ENCODE results near the gene MRPL28. TPM values are rescaled to one million over a fixed set of nuclear protein-coding genes. Genes with fewer than 3 reads are reported as not detected.

MRPL28 gene
- total RNA-seq, 1 donor from 2014 or later, result 47.8 TPM

- intact Hi-C loops (cut with DNase I), result no loop called here
These were observed 16.0 kb downstream of the MRPL28 start for GRCh38 chr16:354291-354881.

GRCh38 chr16:353404-354290 is 16.7 kb downstream of the MRPL28 start:
- TF ChIP-seq CTCF (IDR thresholded peaks at IDR 0.05), result no peak
- Histone ChIP-seq H3K4me1 (peaks cover 12% of the 10 kb centered on the region in 2 donors), H3K36me3 (no peaks in the 10 kb centered on the region), H3K4me3 (peak overlapping the region; percentile 93 to 96), H3K9me3 (no peaks in the 10 kb centered on the region), H3K27me3 (no peaks in the 10 kb centered on the region), H3K27ac (peak overlapping the region; percentile 70 to 83)
- intact Hi-C loops (cut with DNase I), result loop anchor here (1.0 to 2.0 kb wide), 5 partner anchors 17 to 236 kb away; partner anchors contain the start of genes FAM234A, MRPL28 and PGAP6
- DNase-seq (ENCODE audit: low spot score in 2 of 2), result no peak

More at GRCh38 chr16:354291-354881, 16.0 kb downstream of the MRPL28 start:
- Histone ChIP-seq H3K27me3 (no peaks in the 10 kb centered on the region), H3K36me3 (no peaks in the 10 kb centered on the region), H3K9me3 (no peaks in the 10 kb centered on the region), H3K4me1 (peaks cover 12% of the 10 kb centered on the region in 2 donors), H3K27ac (no peak overlapping the region), H3K4me3 (no peak overlapping the region)
- DNase-seq (ENCODE audit: low spot score in 2 of 2), result no peak
- TF ChIP-seq CTCF (IDR thresholded peaks at IDR 0.05), result no peak

GRCh38 chr16:352547-353403 is 17.6 kb downstream of the MRPL28 start, which contains the start of gene AXIN1:
TSS of gene AXIN1 (minus strand) at chr16:352723. CDS start at chr16:347025, 5,698 bp downstream.
- H3K27me3 ChIP-seq, result no peaks in the 10 kb centered on the region
- intact Hi-C loops (cut with DNase I), result loop anchor here (1.0 to 2.0 kb wide), 6 partner anchors 18 to 237 kb away; partner anchors contain the start of genes FAM234A, MRPL28, PGAP6 and RAB11FIP3
- peak within 1 kb of the TSS; percentile 70 to 83 for H3K27ac ChIP-seq
- DNase-seq (ENCODE audit: low spot score in 2 of 2), result peak; percentile 98 to 99
- H3K4me3 ChIP-seq, result peak within 1 kb of the TSS; percentile 93 to 96
- no peaks in the 10 kb centered on the region for H3K36me3 ChIP-seq
- peak in 2 of 3 experiments; percentile 35 to 65 for TF ChIP-seq CTCF (IDR thresholded peaks at IDR 0.05)
- H3K9me3 ChIP-seq, result no peaks in the 10 kb centered on the region
- H3K4me1 ChIP-seq, result peaks cover 12% of the 10 kb centered on the region in 2 donors

- Histone ChIP-seq H3K4me1 (peaks cover 12% of the 10 kb centered on the region in 2 donors), H3K4me3 (peak overlapping the region; percentile 93 to 96), H3K9me3 (no peaks in the 10 kb centered on the region), H3K36me3 (no peaks in the 10 kb centered on the region), H3K27me3 (no peaks in the 10 kb centered on the region), H3K27ac (peak overlapping the region; percentile 63 to 78)
- no peak for TF ChIP-seq CTCF (IDR thresholded peaks at IDR 0.05)
- no peak for DNase-seq (ENCODE audit: low spot score in 2 of 2)
- intact Hi-C loops (cut with DNase I), result loop anchor here (1.0 to 2.0 kb wide), 3 partner anchors 51 to 117 kb away; partner anchors contain the start of genes FAM234A and RAB11FIP3
These were observed 18.4 kb downstream of the MRPL28 start for GRCh38 chr16:351804-352520.
